Activated naive CD8-positive, alpha-beta T cell treated with anti-CD3 and anti-CD28 coated beads, Interleukin-2, amount 50 U/mL, for 24 hours (primary cell): Measurements from ENCODE around the gene ARFRP1.

Experiments used
- ATAC-seq: fragments of 150-1000 bp; cut with Tn5 transposase; one replicate; pipeline ENCODE4 v1.10.0; 2021
- DNase-seq: peaks from one replicate; pipeline ENCODE4 v3.0.0; 2021
- H3K27ac Mint-ChIP-seq: one replicate; pipeline ENCODE4 v1.8.0; 2021; ENCODE audit warnings: mild to moderate bottlenecking, mixed read lengths
- H3K27me3 Mint-ChIP-seq: one replicate; pipeline ENCODE4 v1.8.0; 2021; ENCODE audit warnings: mixed read lengths
- H3K36me3 Mint-ChIP-seq: one replicate; pipeline ENCODE4 v1.8.0; 2021; ENCODE audit warnings: low read depth, mixed read lengths
- H3K4me1 Mint-ChIP-seq: one replicate; pipeline ENCODE4 v1.8.0; 2021; ENCODE audit warnings: mixed read lengths
- H3K4me3 Mint-ChIP-seq: one replicate; pipeline ENCODE4 v1.8.0; 2021; ENCODE audit warnings: mild to moderate bottlenecking, moderate library complexity, mixed read lengths
- H3K9me3 Mint-ChIP-seq: one replicate; pipeline ENCODE4 v1.8.0; 2021; ENCODE audit warnings: mixed read lengths

The ARFRP1 gene

GRCh38 chr20:63686492-63687321 is 21.1 kb downstream of the ARFRP1 start:
- H3K9me3 Mint-ChIP-seq = no peaks in the 10 kb centered on the region
- ATAC-seq (peak; percentile 50), DNase-seq (peak; percentile 49)
- no peaks in the 10 kb centered on the region for H3K27me3 Mint-ChIP-seq
- no peak overlapping the region for H3K4me3 Mint-ChIP-seq
- H3K27ac Mint-ChIP-seq = no peak overlapping the region
- peaks cover 2% of the 10 kb centered on the region for H3K36me3 Mint-ChIP-seq
- H3K4me1 Mint-ChIP-seq = peaks cover 13% of the 10 kb centered on the region

- Mint-ChIP-seq H3K9me3 (no peaks in the 10 kb centered on the region), H3K27ac (no peak overlapping the region), H3K4me1 (peaks cover 13% of the 10 kb centered on the region), H3K27me3 (no peaks in the 10 kb centered on the region), H3K36me3 (no peaks in the 10 kb centered on the region), H3K4me3 (no peak overlapping the region)
- ATAC-seq = no peak
- no peak for DNase-seq
These were observed 21.7 kb downstream of the ARFRP1 start for GRCh38 chr20:63686094-63686491.

- Mint-ChIP-seq H3K36me3 (no peaks in the 10 kb centered on the region), H3K27ac (no peak overlapping the region), H3K27me3 (no peaks in the 10 kb centered on the region), H3K4me1 (peaks cover 13% of the 10 kb centered on the region), H3K4me3 (no peak overlapping the region), H3K9me3 (no peaks in the 10 kb centered on the region)
- DNase-seq (no peak), ATAC-seq (no peak)
These were observed 22.3 kb downstream of the ARFRP1 start for GRCh38 chr20:63685269-63686026.

- H3K4me3 Mint-ChIP-seq = no peak overlapping the region
- DNase-seq (no peak), ATAC-seq (peak; percentile 45)
- no peaks in the 10 kb centered on the region for H3K27me3 Mint-ChIP-seq
- peaks cover 13% of the 10 kb centered on the region for H3K4me1 Mint-ChIP-seq
- peaks cover 6% of the 10 kb centered on the region for H3K36me3 Mint-ChIP-seq
- H3K9me3 Mint-ChIP-seq = no peaks in the 10 kb centered on the region
- H3K27ac Mint-ChIP-seq = no peak overlapping the region
These were observed 25.2 kb downstream of the ARFRP1 start for GRCh38 chr20:63682384-63683139.

- H3K27ac Mint-ChIP-seq = no peak overlapping the region
- no peaks in the 10 kb centered on the region for H3K9me3 Mint-ChIP-seq
- peaks cover 8% of the 10 kb centered on the region for H3K4me1 Mint-ChIP-seq
These were observed 26.1 kb downstream of the ARFRP1 start for GRCh38 chr20:63681609-63682142.

GRCh38 chr20:63680857-63681608 is 26.7 kb downstream of the ARFRP1 start:
- H3K27me3 Mint-ChIP-seq = no peaks in the 10 kb centered on the region
- no peak for DNase-seq
- peaks cover 8% of the 10 kb centered on the region for H3K36me3 Mint-ChIP-seq

More at GRCh38 chr20:63681609-63682142, 26.1 kb downstream of the ARFRP1 start:
- ATAC-seq (no peak), DNase-seq (no peak)
- Mint-ChIP-seq H3K36me3 (peaks cover 8% of the 10 kb centered on the region), H3K27me3 (no peaks in the 10 kb centered on the region), H3K4me3 (no peak overlapping the region)

GRCh38 chr20:63680427-63680826 is 27.3 kb downstream of the ARFRP1 start:
- DNase-seq = no peak
- H3K4me3 Mint-ChIP-seq = no peak overlapping the region
- H3K27ac Mint-ChIP-seq = no peak overlapping the region
- peaks cover 5% of the 10 kb centered on the region for H3K4me1 Mint-ChIP-seq
- H3K9me3 Mint-ChIP-seq = no peaks in the 10 kb centered on the region
- H3K27me3 Mint-ChIP-seq = no peaks in the 10 kb centered on the region
- peaks cover 8% of the 10 kb centered on the region for H3K36me3 Mint-ChIP-seq
- no peak for ATAC-seq

More at GRCh38 chr20:63680857-63681608, 26.7 kb downstream of the ARFRP1 start:
- no peak overlapping the region for H3K4me3 Mint-ChIP-seq
- no peak for ATAC-seq
- peaks cover 5% of the 10 kb centered on the region for H3K4me1 Mint-ChIP-seq
- no peak overlapping the region for H3K27ac Mint-ChIP-seq
- H3K9me3 Mint-ChIP-seq = no peaks in the 10 kb centered on the region

- no peaks in the 10 kb centered on the region for H3K9me3 Mint-ChIP-seq
- no peaks in the 10 kb centered on the region for H3K27me3 Mint-ChIP-seq
- H3K4me3 Mint-ChIP-seq = no peak overlapping the region
- peaks cover 8% of the 10 kb centered on the region for H3K36me3 Mint-ChIP-seq
- ATAC-seq = no peak
- DNase-seq = no peak
- peaks cover 5% of the 10 kb centered on the region for H3K4me1 Mint-ChIP-seq
- H3K27ac Mint-ChIP-seq = no peak overlapping the region
These were observed 27.9 kb downstream of the ARFRP1 start for GRCh38 chr20:63679799-63680305.

- peaks cover 9% of the 10 kb centered on the region for H3K36me3 Mint-ChIP-seq
- ATAC-seq = no peak
- H3K27ac Mint-ChIP-seq = no peak overlapping the region
- H3K4me3 Mint-ChIP-seq = no peak overlapping the region
- no peak for DNase-seq
- peaks cover 2% of the 10 kb centered on the region for H3K4me1 Mint-ChIP-seq
- no peaks in the 10 kb centered on the region for H3K9me3 Mint-ChIP-seq
- no peaks in the 10 kb centered on the region for H3K27me3 Mint-ChIP-seq
These were observed 28.9 kb downstream of the ARFRP1 start for GRCh38 chr20:63678667-63679465.

- no peak overlapping the region for H3K27ac Mint-ChIP-seq
These were observed 29.7 kb downstream of the ARFRP1 start for GRCh38 chr20:63678071-63678470.

GRCh38 chr20:63675681-63676368 is 32.0 kb downstream of the ARFRP1 start:
- H3K27ac Mint-ChIP-seq = no peak overlapping the region
- H3K9me3 Mint-ChIP-seq = no peaks in the 10 kb centered on the region
- H3K4me3 Mint-ChIP-seq = no peak overlapping the region
- ATAC-seq (no peak), DNase-seq (no peak)
- H3K4me1 Mint-ChIP-seq = no peaks in the 10 kb centered on the region
- H3K36me3 Mint-ChIP-seq = peaks cover 13% of the 10 kb centered on the region
- H3K27me3 Mint-ChIP-seq = no peaks in the 10 kb centered on the region

More at GRCh38 chr20:63678071-63678470, 29.7 kb downstream of the ARFRP1 start:
- Mint-ChIP-seq H3K4me3 (no peak overlapping the region), H3K4me1 (peaks cover 2% of the 10 kb centered on the region), H3K9me3 (no peaks in the 10 kb centered on the region), H3K36me3 (peaks cover 11% of the 10 kb centered on the region), H3K27me3 (no peaks in the 10 kb centered on the region)
- ATAC-seq (no peak), DNase-seq (no peak)

- H3K27ac Mint-ChIP-seq = no peak overlapping the region
- no peak overlapping the region for H3K4me3 Mint-ChIP-seq
These were observed 33.8 kb downstream of the ARFRP1 start for GRCh38 chr20:63673951-63674350.

More at GRCh38 chr20:63673951-63674350, 33.8 kb downstream of the ARFRP1 start:
- H3K36me3 Mint-ChIP-seq = peaks cover 21% of the 10 kb centered on the region
- no peaks in the 10 kb centered on the region for H3K9me3 Mint-ChIP-seq
- ATAC-seq (peak; percentile 20), DNase-seq (no peak)
- H3K4me1 Mint-ChIP-seq = no peaks in the 10 kb centered on the region
- no peaks in the 10 kb centered on the region for H3K27me3 Mint-ChIP-seq
